ENCODE results near the gene FARS2.

The FARS2 gene

DNA sequence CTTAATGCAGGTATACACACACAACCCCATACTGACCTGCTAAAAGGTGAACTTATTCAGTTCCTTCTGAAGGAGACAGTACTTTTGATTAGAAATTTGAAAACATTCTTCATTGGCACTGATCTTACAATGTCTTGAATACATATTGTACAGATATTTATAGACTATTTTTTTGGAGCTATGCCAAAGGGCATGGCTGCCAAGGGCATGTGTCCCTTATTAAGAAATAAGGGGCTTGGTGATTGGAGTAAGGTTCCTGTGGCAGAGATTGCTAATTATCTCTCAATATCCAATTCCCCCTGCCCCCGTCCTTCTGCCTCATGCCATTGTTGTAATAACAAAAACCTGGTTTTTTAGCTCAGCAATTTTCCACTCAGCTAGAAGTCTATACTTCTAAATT, 355.9 kb downstream of the FARS2 start:
- no peak for DNase-seq (ENCODE audit: extremely low read depth in 1 of 2, low read depth in 1 of 2)

- DNase-seq (ENCODE audit: extremely low read depth in 1 of 2, low read depth in 1 of 2), result no peak
Observed at GRCh38 chr6:5619249-5619648, 357.9 kb downstream of the FARS2 start.

GRCh38 chr6:5622276-5623005, 361.1 kb downstream of the FARS2 start:
- no peak for DNase-seq (ENCODE audit: extremely low read depth in 1 of 2, low read depth in 1 of 2)

DNA sequence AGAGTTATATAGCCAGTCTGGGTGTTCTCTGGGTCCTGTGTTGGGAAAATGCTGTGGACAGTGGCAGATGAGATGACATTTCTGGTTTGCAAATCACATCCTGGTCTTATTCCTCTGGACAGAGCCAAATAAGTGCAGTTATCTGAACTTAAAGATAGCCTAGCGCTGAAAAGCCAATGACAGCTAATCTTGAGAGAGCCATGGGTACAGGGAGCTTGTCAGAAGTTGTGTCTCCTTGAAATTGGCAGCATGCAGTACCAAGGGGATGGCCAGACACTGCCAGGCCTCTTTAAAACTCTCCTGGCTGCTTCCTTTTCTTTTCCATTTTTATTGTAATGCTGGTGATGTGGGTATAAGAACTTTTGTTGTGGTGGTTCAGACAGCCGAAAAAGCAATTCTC, 362.5 kb downstream of the FARS2 start:
- no peak for DNase-seq (ENCODE audit: extremely low read depth in 1 of 2, low read depth in 1 of 2)

- DNase-seq (ENCODE audit: extremely low read depth in 1 of 2, low read depth in 1 of 2), result no peak
Observed at GRCh38 chr6:5624256-5624655, 362.9 kb downstream of the FARS2 start.

GRCh38 chr6:5626727-5627426, 365.6 kb downstream of the FARS2 start:
- DNase-seq (ENCODE audit: extremely low read depth in 1 of 2, low read depth in 1 of 2), result no peak

DNA sequence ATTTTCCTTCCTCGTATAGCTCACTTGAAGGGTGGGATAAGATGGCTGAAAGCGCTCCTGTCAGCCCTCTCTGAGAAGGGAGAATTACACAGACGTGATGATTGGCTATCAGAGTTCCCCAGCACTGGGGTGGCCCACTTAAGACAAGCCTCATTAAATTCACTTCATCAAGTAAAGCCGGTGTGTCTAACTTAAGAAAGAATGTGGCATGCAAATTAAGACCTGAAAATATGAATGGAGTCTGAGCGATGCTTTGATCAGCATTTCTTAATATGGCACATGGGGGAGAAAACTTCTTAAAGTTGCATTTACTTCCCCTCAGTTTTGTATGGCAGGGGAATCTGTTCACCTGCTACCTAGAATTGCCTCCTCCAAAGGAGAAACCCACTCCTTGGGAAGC, 369.3 kb downstream of the FARS2 start:
- DNase-seq (ENCODE audit: extremely low read depth in 1 of 2, low read depth in 1 of 2), result no peak

DNA sequence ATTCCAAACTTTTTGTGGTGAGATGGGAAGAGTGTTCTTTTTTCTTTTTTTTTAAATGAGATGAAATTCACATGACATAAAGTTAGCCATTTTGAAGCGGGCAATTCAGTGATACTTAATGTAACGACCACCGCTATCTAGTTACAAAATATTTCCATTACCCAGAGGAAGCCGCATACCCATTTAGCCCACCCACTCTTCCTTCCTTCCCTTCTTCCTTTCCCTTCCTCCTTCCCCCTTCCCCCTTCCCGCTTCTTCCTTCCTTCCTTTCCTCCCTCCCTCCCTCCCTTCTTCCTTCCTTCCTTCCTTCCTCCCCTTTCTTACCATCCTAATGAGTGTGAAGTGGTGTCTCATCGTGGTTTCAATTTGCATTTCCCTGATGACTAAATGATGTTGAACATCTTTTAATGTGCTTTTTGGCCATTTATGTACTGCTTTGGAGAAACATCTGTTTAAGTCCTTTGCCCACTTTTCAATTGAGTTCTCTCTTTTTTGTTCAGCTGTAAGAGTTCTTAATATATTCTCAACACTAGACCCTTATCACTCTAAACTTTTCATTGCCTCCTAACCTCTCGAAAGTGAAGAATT, 371.1 kb downstream of the FARS2 start:
- no peak for DNase-seq (ENCODE audit: extremely low read depth in 1 of 2, low read depth in 1 of 2)

DNA sequence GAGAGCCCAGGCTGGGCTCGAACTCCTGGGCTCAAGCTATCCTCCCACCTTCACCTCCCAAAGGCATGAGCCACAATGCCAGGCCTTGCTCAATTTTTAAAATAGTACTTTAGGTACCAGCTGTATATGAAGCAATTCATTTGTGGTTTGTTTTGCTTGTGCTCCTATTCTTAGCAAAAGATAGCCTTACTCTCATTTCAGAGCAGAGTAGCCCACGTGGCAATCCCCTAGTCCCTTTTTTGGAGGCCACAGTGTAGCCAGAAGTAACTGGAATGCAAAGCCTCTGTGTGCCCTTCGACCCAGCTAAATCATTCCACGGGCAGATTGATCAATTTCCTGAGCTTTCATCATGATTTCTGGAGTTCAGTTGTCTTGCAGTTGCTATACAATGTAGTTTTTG, 373.2 kb downstream of the FARS2 start:
- no peak for DNase-seq (ENCODE audit: extremely low read depth in 1 of 2, low read depth in 1 of 2)

GRCh38 chr6:5636210-5637030, 375.1 kb downstream of the FARS2 start:
- DNase-seq (ENCODE audit: extremely low read depth in 1 of 2, low read depth in 1 of 2), result no peak

DNA sequence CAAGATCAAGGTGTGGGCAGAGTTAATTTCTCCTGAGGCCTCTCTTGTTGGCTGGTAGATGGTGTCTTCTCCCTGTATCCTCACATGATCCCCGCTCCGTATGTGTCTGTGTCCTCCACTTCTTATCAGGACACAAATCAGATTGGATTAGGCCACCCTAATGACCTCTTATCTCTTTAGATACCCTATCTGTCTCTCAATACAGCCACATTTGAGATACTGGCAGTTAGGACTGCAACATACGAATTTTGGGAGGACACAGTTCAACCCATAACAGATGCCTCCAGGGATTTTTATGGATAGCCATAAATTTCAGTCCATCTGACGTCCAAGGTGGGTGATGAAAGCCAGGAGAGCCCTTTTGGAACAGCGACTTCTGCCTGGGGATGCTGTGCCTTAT, 376.4 kb downstream of the FARS2 start:
- no peak for DNase-seq (ENCODE audit: extremely low read depth in 1 of 2, low read depth in 1 of 2)

- DNase-seq (ENCODE audit: extremely low read depth in 1 of 2, low read depth in 1 of 2), result no peak
Observed at GRCh38 chr6:5638666-5639065, 377.4 kb downstream of the FARS2 start.

- DNase-seq (ENCODE audit: extremely low read depth in 1 of 2, low read depth in 1 of 2), result no peak
Observed at GRCh38 chr6:5639193-5639592, 377.9 kb downstream of the FARS2 start.

DNA sequence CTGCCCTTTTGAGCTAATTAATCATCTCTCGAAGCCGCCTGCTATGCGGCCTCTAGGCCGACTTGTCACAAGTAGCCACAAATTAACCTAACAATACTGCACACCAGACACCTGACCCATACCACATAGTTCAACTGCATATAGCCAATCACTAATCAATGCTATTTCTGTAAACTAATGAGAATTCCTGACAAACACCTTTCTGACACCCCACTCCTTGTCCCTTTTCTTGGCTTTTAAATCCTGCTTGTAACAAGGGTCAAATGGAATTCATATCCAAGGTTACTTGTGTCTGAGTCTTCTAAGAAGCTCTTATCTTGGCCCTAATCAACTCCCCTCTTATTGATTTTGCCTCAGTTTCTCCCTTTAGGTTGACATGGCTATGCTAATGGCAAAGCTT, 379.3 kb downstream of the FARS2 start:
- no peak for DNase-seq (ENCODE audit: extremely low read depth in 1 of 2, low read depth in 1 of 2)

DNA sequence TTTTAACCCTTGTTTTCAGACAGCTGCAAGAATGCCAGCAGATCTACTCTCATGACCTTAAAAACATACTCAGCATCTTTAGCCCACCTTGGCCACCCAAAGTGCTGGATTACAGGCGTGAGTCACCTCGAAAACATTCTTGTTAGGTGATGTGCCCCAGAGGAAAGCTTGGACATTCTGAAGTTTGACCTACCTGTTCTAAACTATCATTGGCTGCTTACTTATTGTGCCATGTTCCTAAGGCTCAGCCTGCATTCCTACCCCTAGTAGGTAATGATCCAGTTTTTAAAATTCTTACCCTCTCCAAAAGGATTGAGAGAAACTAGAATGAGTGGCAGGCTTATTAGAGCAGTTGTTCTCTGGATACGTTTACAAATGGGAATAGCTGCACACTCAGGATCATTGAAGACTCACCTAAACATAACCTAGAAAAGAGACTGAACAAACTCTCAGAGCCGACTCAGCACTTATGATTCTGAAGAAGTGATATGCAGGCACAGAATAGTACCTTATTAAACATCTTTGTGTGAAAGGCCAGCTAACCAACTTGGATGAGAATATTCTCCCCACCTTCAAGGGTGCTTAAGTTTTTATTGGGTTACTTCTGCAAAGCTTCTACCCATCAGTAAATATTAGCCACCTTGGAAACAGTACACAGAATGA, 383.3 kb downstream of the FARS2 start:
- DNase-seq (ENCODE audit: extremely low read depth in 1 of 2, low read depth in 1 of 2), result no peak

GRCh38 chr6:5645328-5646290, 384.3 kb downstream of the FARS2 start:
- DNase-seq (ENCODE audit: extremely low read depth in 1 of 2, low read depth in 1 of 2), result no peak

DNA sequence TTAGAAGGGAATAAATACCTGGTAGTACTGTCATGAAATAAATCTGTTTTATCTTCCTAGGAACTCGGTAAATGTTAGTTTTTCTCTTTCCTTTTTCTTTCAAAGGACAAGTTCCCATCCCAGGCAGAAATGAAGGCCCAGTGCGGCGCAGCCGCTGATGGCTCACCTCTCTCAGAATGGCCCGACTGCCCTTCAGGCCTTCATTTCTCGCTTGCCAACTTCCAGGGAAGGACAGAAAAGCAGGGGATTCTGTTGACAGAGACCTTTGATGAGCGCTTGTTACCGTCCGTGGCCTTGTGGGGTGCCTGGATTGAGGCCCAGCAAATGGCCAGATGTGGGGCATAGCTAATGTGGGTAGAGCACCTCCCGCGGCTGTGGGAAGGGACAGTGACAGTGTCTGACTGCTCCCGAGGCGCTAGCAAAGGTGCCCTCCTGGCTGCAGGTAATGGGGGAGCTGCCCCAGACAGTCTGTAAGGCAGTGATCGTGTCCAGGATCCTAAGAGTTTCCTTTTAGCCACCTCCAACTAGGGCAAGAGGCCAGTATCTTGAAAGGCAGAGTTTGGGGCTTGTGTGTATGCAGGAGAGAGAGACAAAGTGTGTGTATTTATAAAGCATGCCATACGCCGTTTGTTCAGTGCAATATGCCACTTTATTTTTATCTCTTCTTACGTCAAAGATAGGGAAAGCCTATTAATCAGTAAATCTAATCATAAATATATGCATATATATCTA, 391.3 kb downstream of the FARS2 start:
- no peak for DNase-seq (ENCODE audit: extremely low read depth in 1 of 2, low read depth in 1 of 2)

GRCh38 chr6:5653801-5654200, 392.5 kb downstream of the FARS2 start:
- DNase-seq (ENCODE audit: extremely low read depth in 1 of 2, low read depth in 1 of 2), result no peak

GRCh38 chr6:5656226-5656625, 394.9 kb downstream of the FARS2 start:
- DNase-seq (ENCODE audit: extremely low read depth in 1 of 2, low read depth in 1 of 2), result no peak

All from activated CD8-positive, alpha-beta memory T cell treated with anti-CD3 and anti-CD28 coated beads for 1 hour (primary cell).